8988T (cell line): ENCODE measurements around the gene CEP44.
"Not testable (repeated sequence)": the region's sequence is repeated elsewhere in the genome, so short reads cannot be mapped to it uniquely, and the experiment has no call there.

ENCODE experiments used
- DNase-seq: peaks from one replicate; pipeline ENCODE4 v3.0.0; 2011

The CEP44 gene, protein sequence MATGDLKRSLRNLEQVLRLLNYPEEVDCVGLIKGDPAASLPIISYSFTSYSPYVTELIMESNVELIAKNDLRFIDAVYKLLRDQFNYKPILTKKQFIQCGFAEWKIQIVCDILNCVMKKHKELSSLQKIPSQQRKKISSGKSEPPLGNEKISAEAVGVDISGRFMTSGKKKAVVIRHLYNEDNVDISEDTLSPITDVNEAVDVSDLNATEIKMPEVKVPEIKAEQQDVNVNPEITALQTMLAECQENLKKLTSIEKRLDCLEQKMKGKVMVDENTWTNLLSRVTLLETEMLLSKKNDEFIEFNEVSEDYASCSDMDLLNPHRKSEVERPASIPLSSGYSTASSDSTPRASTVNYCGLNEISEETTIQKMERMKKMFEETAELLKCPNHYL

DNA sequence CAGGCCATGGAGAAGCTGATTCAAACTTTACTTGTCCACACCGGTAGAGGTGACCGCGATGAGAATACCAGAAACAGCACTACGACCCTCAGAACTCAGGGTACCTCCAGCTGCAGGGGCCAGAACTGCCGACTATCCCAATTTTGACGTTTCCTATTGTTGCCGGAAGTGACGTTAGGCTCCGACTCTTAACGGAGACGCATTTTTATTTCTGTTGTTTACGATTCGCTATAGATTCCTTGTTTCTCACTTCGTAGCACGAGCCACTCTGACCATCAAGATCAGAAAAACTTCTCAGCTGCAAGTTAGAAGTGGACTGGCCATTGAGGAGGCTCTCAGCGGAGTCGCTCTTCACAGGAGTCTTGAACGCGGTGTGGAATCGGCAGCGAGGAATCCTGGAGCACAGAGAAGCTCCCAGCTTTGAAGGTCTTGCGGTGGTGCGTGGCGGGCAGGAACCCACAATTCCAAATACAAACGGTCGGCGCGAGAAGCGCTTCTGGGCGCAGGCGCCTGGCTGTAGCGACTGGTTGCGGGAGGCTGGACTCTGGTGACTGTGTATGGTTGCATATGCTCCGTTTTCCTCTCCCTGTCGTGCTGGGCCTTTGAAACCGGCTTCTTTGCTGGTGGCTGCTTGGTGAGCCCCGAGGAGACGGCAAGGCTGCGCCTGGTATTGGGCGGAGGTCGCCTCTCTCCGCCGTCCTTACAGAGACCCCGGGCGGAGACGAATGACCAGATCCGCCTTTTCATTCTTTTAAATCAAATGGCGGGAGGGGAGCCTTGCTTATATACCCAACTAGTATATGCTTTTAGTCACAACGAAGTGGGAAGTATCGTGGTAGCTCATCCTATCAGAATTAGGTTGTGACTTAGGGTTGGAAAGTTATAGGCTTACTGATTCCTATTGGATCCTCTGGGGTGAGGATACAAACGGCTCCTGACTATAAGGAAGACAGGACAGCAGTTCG, at the start of gene CEP44, which contains the start of gene FBXO8:
Gene CEP44 (plus strand): TSS at position 405 of the 965 bp plus-strand sequence. CDS start 15,211 bp downstream, outside the sequence.
Gene FBXO8 (minus strand): TSS at position 161 of the 965 bp plus-strand sequence. CDS start 20,575 bp downstream, outside the sequence.
- DNase-seq, result peak; percentile 15

DNA sequence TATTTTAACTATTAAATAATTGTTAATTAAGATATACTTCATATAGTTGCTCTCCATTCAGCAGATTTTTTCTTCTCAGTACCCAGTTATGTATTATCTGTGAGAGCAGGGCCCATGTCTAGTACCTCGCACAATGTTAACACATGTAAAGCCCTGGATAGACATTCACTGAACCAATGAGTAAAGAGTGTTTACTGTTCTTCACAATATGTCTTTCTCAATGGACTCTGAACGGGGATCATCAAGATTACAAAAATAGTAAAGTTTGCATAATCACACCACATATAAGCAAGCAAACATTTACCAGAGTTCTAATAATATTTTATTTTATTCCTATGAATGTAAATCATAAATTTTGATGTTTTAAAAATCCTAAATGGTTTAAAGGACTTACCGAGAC, 47.4 kb upstream of the CEP44 start:
- DNase-seq, result no peak

DNA sequence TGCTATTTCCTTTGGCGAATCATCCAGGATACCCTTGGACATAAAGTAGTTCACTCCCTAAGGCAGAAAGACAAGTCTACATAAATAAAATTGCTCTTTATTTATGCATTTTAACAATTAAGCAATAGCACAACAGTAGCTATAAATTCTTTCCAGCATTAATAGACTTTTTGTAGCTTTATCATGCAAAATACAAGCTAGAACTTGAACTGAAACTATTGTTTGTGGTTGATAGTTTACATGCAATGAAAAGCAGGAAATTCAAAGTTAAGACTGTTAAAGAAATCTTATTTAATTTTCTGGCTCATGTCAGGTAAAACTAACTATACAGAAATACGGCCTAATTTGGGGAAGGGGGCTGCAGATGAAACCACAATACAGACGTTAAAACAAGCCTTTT, 42.5 kb upstream of the CEP44 start:
- DNase-seq, result no peak

DNA sequence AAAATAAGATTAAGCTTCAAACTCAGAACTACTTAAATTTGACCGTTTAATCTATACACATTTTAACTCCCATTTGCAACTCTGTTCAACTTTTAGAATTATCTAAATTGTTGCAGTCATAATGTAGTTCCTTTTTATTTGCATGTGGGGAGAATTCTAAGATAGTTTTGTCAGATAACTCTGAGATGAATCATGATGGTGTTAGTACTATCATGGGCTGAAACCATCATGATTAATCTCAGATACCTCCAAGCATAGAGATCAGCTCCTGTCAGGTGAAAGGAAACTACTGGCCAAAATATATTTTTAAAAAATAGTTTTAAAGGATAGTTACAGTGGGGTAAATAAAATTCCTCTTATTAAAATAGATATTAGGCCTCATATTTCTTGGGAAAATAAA, 39.3 kb upstream of the CEP44 start:
- DNase-seq, result no peak

DNA sequence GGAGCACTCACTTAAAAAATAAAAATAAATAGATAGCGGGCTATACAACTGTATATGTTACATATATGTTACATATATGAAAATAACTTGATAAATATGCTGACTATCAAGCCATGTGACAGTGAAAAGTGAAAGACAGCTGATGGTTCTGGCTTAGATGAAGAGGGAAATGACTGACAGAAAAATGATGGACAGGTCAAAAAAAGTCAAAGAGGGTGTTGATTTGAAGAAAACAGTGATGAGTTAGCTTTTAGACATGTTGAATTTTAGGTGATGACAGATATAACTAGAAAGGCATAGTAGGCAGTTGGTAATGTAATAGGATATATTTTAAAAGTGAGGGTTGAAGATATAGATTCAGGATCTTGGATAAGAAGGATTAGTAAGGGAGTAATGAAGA, 38.0 kb upstream of the CEP44 start:
- DNase-seq, result no peak

DNA sequence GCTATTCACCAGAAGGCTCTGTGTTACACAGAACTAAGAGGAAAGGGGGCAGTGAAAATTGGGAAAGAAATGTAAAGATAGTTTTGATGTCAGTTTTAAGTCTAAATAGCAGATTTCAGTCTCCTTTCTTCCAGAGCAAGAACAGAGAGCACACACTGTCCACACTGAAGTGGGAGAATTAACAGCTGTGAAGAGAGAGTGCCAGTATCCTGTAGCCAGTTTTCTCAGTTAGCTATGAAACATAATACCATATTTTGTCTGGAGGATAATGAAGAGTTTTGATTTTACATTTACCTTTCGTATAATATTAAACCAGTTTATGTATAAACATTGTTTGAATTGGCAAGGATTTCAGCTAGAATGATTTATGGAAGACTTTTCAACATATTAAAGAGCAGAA, 35.3 kb upstream of the CEP44 start:
- DNase-seq, result no peak

DNA sequence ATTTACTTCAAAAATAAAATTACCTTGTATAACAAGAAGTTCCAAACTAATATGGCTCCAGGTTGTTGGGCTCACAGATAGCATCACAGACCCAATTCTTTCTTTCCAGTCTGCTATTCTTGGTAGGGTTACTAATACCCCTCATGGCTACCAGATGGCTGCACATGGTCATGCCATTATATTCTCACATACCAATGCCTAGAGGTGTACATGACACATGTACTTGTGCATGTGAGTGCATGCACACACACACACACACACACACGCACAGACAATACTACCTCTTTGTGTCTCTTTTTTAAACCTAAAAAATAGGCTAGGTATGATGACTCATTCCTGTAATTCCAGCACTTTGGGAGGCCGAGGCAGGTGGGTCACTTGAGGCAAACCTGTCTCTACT, 31.3 kb upstream of the CEP44 start:
- no peak for DNase-seq

DNA sequence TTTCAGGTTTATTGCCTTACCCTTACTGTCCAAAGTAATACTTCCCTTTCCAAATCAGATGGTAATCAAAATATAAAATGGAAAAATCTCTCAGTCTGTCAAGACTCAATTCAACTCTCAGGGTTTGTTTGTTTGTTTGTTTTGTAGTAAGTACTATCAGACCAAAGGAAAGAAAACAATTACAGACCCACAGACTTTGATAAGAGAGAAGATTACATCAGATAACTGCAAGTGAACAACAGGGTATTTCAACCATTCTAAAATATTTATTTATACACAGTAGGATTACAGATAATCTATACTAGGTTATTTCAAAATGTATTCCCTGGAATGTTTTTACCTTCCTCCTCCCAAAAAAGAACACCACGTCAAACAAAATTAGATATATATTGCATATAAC, 29.1 kb upstream of the CEP44 start:
- no peak for DNase-seq

DNA sequence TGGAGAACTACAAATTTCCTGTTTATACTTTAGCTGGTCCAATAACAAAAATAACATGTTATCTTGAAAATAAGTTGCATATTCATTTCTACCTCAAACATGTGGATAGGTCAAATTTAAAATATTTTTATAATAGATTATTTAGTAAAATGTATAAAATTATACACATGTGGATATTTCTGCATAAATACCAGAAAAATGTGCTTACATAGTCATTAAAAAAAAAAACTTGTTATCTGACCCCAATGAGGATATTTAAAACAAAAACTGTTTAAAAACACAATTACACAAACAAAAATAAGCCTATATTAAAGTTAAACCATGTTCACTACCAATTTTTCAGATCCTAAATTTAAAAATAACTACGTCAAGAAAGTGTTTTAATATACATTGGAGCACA, 28.3 kb upstream of the CEP44 start:
- no peak for DNase-seq

DNA sequence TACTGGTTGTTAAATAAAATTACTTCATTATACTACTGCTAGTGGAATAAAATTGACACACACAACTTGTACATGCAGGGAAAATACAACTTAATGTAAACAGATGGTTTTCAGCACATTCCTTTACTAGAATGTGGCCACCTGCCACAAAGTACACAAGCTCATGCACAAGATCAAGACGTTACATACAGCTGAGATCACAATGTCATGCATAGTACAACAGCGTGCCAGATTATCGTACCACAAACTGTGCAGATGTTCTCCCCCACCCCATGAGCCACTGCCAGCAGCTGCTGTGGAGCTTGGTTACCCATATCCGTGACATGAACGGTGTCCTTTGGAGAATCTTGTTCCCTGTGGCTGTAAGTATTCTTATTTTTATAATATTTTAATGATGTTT, 27.9 kb upstream of the CEP44 start:
- no peak for DNase-seq

DNA sequence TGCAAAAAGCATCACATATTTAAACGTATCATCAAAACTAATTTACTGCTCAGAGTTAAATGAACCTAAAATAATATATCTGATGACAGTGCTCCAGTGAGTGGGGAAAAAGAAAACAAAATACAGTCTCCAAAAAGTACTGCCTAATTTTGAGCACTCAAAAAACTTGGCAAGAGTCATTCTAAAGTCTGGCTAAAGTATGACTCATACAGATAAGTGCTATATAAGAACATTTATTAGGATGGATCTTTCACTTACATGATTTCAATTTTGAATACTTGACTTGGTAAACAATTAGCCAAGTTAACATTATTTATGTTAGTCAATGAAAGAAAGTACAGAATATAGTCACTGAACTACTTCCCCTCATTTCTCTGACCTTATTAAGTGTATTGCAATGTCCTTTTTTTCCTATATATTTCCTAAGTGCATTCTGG, 27.4 kb upstream of the CEP44 start:
- no peak for DNase-seq

DNA sequence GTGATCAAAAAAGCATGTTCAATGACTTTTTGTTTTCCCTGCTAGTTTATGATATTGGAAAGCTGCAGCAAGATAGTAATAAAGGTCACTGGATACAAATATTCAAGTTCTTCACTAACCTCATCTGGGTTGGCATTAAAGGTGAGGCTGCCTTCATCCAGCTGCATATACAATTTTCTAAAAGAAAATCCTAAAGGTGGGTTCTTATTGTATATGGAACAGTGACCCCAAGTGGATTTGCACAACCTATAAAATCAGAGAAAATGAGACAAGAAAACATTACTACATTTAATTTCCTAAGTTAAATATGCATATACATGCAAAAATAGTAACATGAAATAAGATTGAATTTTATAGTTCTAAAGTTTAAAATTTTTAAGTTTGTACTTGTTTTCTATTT, 24.1 kb upstream of the CEP44 start:
- DNase-seq, result no peak

DNA sequence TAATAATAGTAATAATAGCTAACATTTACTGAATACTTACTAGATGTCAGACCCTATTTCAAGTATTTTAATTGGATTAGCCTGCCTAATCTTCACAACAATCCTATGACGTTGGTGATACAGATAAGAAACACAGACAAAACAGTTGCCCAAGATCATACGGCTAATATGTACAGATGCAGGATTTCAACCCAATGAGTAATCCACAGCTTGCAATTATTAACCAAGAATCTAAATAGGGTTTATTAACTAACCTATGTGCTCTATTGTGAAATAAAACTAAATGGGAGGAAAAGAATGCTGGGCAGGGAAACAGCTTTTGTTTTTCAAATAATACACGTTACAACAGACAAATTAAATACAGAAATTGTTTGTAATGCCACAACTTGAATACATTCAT, 23.6 kb upstream of the CEP44 start:
- no peak for DNase-seq

DNA sequence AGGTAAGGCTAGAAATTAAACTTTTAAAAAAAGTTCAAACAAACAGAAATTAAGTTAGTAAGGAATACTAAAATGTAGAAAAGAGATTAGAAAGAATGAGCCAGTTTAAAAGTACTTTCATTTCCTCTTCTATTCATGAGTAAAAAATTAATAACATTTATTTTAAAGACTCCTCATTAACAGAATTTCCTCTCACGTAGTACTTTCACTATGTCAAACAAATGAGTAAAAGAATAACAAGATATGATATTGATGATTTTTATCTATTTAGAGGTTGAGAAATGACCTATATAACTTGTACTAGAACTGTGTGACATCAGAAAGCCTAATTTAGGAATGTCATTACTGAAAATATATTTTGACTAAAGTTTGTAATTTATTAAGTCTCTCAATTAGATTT, 22.3 kb upstream of the CEP44 start:
- not testable (repeated sequence) for DNase-seq

DNA sequence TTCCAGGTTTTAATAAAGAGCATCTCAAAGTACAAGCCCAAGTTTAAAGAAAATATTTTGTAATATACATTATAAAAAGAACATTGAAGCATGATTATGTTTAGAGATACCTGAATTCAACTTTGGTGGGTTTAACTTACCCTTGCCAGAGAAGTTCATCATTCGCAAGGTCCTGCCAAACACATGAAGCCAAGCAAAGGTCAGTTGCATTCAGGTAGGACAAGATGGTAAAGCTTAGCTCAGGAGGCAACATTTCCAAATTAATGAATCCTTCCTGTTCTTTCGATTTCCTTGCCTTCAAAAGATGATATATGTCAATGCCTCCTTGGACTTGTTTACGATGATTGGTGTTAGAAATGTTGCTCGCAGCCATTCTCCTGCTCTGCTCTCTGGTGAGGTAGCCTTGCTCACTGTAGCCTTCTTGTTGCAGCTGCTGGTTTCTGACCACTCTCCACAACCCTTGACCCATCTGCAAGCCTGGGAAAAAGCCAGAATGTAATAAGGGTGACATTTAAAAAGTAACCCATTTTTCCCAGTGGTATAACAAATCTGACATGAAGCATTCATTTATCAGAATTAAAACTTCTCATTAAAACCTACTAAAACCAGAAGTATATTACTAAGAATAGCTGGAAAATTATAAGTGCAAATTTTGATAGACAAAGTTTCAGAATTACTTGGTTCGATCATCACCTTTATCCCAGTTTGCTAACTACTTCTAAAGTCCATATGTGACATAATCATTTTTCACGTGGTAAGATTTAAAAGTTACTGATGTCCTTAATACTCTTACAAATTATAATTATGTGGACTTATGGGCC, 20.9 kb upstream of the CEP44 start:
- no peak for DNase-seq

DNA sequence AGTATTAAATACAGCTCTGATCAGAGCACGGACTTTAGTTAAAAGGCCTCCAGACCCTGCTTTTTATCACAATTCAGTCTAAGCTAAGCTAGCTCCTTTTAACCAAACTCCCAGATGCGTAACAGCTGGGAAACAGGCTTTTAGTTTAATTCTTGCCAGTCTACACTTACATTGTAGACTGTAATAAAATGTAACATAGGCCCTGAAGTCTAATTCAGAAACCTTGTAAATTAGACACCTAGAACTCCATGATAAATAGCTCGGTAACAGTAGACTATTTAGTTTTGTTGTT, 20.3 kb upstream of the CEP44 start:
- DNase-seq, result no peak

DNA sequence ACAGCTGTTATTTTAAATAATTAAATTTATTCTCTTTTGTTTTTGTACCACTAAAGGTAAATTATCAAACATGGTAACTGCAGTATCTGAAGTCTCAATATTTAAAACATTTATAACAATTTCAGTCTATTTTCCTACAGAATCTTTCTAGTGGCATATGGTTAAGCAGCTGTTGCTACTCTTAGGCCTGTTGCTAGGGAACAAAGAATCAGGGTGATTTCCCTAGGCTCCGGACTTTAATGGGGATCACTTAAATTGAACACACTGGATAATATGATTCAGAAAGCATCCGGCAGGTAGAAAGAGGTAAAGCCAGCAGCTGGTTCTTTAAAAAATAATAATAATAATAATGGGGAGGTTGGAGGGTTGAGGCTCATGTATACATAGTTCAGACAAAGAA, 17.8 kb upstream of the CEP44 start:
- no peak for DNase-seq

DNA sequence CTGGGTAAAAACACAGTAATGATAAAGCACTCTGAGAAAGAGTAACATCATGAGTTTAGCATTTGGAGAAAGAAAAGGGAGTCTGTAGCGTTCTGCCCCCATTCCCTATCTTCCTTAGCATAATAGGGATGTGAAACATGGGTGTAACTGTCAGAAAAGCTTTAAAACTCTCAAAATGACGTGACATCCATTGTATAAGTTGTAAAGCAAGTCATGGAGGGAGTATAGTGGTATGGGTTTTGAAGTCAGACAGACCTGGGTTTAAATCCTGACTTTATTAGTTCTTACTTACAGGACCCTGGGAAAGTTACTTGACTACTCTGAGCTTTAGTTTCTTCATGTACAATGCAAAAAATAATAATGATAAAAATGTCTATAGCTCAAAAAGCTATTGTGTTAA, 17.3 kb upstream of the CEP44 start:
- DNase-seq, result no peak

DNA sequence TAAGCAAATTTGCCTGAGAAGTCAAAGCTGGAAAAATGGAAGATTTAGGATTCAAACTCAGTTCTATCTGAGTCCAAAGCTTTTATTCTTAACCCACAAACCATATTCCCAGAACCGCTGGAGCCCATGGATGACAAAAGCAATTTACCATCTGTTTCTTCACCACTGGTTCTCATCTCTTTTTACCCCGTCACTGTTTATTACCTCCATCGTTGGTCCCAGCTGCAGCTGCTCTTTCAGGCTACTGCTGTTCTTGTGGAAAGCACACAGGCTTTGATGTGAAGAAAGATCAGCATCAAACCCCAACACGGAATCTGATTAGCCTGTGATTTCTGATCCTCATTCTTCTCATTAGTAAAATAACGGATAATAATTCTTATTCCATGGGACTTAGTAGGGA, 9.8 kb upstream of the CEP44 start:
- no peak for DNase-seq

DNA sequence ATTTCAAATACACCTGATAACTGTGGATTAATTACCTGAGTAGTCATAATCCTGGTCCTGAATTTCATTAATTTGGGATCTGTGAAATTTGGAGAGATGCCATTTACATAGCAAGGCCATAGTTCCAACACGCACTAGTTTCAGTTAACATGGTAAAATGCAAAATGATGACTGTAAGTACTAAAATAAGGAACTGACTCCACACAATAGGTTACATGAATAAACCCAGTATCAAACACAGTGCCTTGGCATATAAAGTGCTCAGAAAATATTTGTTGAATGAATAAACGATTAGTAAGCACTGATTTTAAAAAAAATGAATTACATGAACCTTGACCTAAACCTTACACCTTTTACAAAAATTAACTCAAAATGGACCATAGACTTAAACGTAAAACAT, 9.3 kb upstream of the CEP44 start:
- no peak for DNase-seq

DNA sequence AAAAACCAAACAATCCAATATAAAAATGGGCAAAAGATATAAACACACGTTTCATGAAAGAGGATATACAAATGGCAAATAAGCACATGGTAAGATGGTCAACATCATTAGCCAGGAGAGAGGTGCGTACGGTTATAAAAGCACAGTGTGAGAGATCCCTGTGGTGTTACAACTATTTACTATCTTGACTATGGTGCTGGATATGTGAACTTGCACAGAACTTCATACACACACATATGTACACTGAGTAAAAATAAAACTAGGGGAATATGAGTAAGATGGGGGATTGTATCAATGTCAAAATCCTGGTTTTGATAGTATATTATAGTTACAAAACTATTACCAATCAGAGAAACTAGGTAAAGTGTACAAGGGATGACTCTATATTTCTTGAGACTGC, 8.6 kb upstream of the CEP44 start:
- DNase-seq, result no peak

DNA sequence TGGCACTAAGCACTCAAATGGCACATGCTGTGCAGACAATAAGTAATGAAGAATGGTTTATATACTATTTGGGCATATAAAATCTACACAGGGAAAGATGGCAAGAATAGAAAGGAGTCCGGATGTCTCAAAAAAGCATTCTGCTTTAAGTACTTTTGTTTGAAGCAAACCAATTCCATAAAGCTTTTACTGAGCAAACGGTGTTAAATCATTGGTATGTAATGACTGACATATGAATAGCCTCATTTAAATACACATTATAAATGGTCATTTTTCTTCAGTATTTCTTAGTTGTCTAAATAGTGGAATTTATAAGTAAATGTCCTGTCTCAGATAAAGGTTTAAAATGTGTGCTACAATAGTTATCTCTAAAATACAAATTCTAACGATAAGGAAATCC, 6.3 kb upstream of the CEP44 start:
- no peak for DNase-seq

DNA sequence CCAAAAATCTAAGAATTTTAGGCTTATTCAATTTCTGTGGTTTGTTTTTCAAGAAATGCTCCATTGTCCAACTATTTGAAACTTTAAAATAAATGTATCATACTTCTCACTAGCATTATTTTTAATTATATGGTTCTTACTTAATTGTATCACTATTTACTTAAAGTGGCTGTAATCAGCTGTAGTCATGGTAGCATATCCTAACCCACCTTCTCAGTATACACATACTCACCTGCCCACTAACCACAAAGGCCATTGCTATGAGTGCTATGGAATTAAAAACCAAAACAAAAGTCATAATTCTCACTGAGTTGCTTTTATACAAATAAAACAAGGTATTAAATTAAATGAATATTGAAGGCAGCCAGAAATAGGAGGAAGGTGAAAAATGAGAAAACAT, 5.2 kb upstream of the CEP44 start:
- DNase-seq, result no peak
